HEK293T (cell line): ENCODE data around the gene OXNAD1.

Experiments used
- CTCF ChIA-PET: fragments of 350-600 bp; formaldehyde crosslinking; extraction: SDS; loops from one replicate; lab custom pipeline; 2021; ENCODE audit warnings: antibody characterized with exemption, inconsistent platforms; lab: Yijun Ruan, JAX
- POLR2A ChIA-PET: fragments of 350-600 bp; formaldehyde crosslinking; extraction: SDS; loops from one replicate; lab custom pipeline; 2020; ENCODE audit warnings: antibody characterized with exemption, inconsistent platforms; lab: Yijun Ruan, JAX
- DNase-seq: peaks from one replicate; pipeline ENCODE4 v3.0.0; 2012; ENCODE audit warnings: mixed read lengths; ENCODE audit errors: extremely low spot score
- ARNT ChIP-seq: fragments of 450-650 bp; IDR thresholded peaks from 2 replicates; pipeline ENCODE4 v1.6.1; 2017; ENCODE audit warnings: mild to moderate bottlenecking
- BHLHE40 ChIP-seq: fragments of 450-650 bp; IDR thresholded peaks from 2 replicates; pipeline ENCODE4 v1.6.1; 2016; ENCODE audit warnings: mild to moderate bottlenecking, moderate library complexity, borderline replicate concordance
- CTBP1 ChIP-seq: fragments of 450-650 bp; IDR thresholded peaks from 2 replicates; pipeline ENCODE4 v1.6.1; 2016; ENCODE audit warnings: borderline replicate concordance
- ELF4 ChIP-seq: fragments of 450-650 bp; IDR thresholded peaks from 2 replicates; pipeline ENCODE4 v1.6.1; 2017; ENCODE audit warnings: antibody characterized with exemption
- FOXA1 ChIP-seq: fragments of 450-650 bp; IDR thresholded peaks from 2 replicates; pipeline ENCODE4 v1.6.1; 2016; ENCODE audit warnings: mild to moderate bottlenecking
- FOXK2 ChIP-seq: fragments of 450-650 bp; IDR thresholded peaks from 2 replicates; pipeline ENCODE4 v1.6.1; 2016; ENCODE audit warnings: mild to moderate bottlenecking
- FOXM1 ChIP-seq: fragments of 450-650 bp; IDR thresholded peaks from 2 replicates; pipeline ENCODE4 v1.6.1; 2017; ENCODE audit warnings: mild to moderate bottlenecking, borderline replicate concordance
- HDGF ChIP-seq: fragments of 450-650 bp; IDR thresholded peaks from 2 replicates; pipeline ENCODE4 v1.6.1; 2017; ENCODE audit warnings: antibody characterized with exemption, borderline replicate concordance
- L3MBTL2 ChIP-seq: fragments of 450-650 bp; conservative IDR thresholded peaks from 2 replicates; pipeline ENCODE4 v1.6.1; 2016; ENCODE audit warnings: mild to moderate bottlenecking
- LEF1 ChIP-seq: fragments of 450-650 bp; IDR thresholded peaks from 2 replicates; pipeline ENCODE4 v1.6.1; 2017; ENCODE audit warnings: mild to moderate bottlenecking, borderline replicate concordance
- NFRKB ChIP-seq: fragments of 450-650 bp; IDR thresholded peaks from 2 replicates; pipeline ENCODE4 v1.6.1; 2016; ENCODE audit warnings: mild to moderate bottlenecking, moderate library complexity
- PKNOX1 ChIP-seq: fragments of 450-650 bp; IDR thresholded peaks from 2 replicates; pipeline ENCODE4 v1.6.1; 2016
- SP1 ChIP-seq: fragments of 450-650 bp; IDR thresholded peaks from 2 replicates; pipeline ENCODE4 v1.6.1; 2017
- SUZ12 ChIP-seq: fragments of 450-650 bp; IDR thresholded peaks from 2 replicates; pipeline ENCODE4 v1.6.1; 2016; ENCODE audit warnings: mild to moderate bottlenecking
- TARDBP ChIP-seq: fragments of 450-650 bp; IDR thresholded peaks from 2 replicates; pipeline ENCODE4 v1.6.1; 2016
- ZNF384 ChIP-seq: fragments of 450-650 bp; IDR thresholded peaks from 2 replicates; pipeline ENCODE4 v1.6.1; 2016

OXNAD1 gene

GRCh38 chr3:16280671-16281070 is 15.7 kb downstream of the OXNAD1 start:
- CTCF ChIA-PET = no interaction called here
- DNase-seq = no peak
- TF ChIP-seq FOXK2 = no peak
- TF ChIP-seq L3MBTL2 = no peak
- POLR2A ChIA-PET = no interaction called here

- POLR2A ChIA-PET = no interaction called here
These were observed 19.6 kb downstream of the OXNAD1 start for GRCh38 chr3:16284633-16285032.

GRCh38 chr3:16286161-16286560 is 21.1 kb downstream of the OXNAD1 start:
- POLR2A ChIA-PET = no interaction called here
- no peak for DNase-seq
- no peak for TF ChIP-seq NFRKB
- TF ChIP-seq CTBP1 = no peak
- TF ChIP-seq FOXK2 = no peak
- no peak for TF ChIP-seq FOXM1
- TF ChIP-seq HDGF = no peak
- TF ChIP-seq SUZ12 = no peak
- TF ChIP-seq PKNOX1 = no peak
- TF ChIP-seq SP1 = no peak
- no peak for TF ChIP-seq TARDBP
- TF ChIP-seq L3MBTL2 = no peak
- no peak for TF ChIP-seq FOXA1
- CTCF ChIA-PET = interaction anchor here (1.0 kb wide), 1 partner anchor 19 kb away, joined by 3 read pairs; no protein-coding TSS in a partner anchor

More at GRCh38 chr3:16284633-16285032, 19.6 kb downstream of the OXNAD1 start:
- DNase-seq = no peak
- TF ChIP-seq ARNT = no peak
- no peak for TF ChIP-seq FOXM1
- no peak for TF ChIP-seq PKNOX1
- no peak for TF ChIP-seq CTBP1
- no peak for TF ChIP-seq L3MBTL2
- no peak for TF ChIP-seq LEF1
- no peak for TF ChIP-seq BHLHE40
- TF ChIP-seq NFRKB = no peak
- no peak for TF ChIP-seq HDGF
- TF ChIP-seq FOXA1 = no peak
- TF ChIP-seq ZNF384 = no peak
- TF ChIP-seq SP1 = no peak
- no peak for TF ChIP-seq SUZ12
- no peak for TF ChIP-seq ELF4
- no peak for TF ChIP-seq TARDBP
- no peak for TF ChIP-seq FOXK2
- CTCF ChIA-PET = no interaction called here

- POLR2A ChIA-PET = no interaction called here
- CTCF ChIA-PET = interaction anchor here (1.0 kb wide), 1 partner anchor 20 kb away, joined by 3 read pairs; no protein-coding TSS in a partner anchor
- TF ChIP-seq FOXM1 (no peak), HDGF (no peak), FOXA1 (no peak), ARNT (no peak), ELF4 (no peak), FOXK2 (no peak), SP1 (no peak), LEF1 (no peak), CTBP1 (no peak), NFRKB (no peak), PKNOX1 (no peak), TARDBP (no peak), BHLHE40 (no peak), L3MBTL2 (no peak), SUZ12 (no peak), ZNF384 (no peak)
- DNase-seq = no peak
These were observed 21.9 kb downstream of the OXNAD1 start for GRCh38 chr3:16286751-16287543.

- DNase-seq = no peak
- no peak for TF ChIP-seq BHLHE40
- TF ChIP-seq ZNF384 = no peak
- no peak for TF ChIP-seq LEF1
- TF ChIP-seq L3MBTL2 = no peak
- TF ChIP-seq SP1 = no peak
- ChIA-PET POLR2A (no interaction called here), CTCF (interaction anchor here (0.7 kb wide), 1 partner anchor 262 kb away, joined by 4 read pairs; no protein-coding TSS in a partner anchor)
These were observed 23.7 kb downstream of the OXNAD1 start for GRCh38 chr3:16288664-16289063.

GRCh38 chr3:16289144-16289889 is 24.3 kb downstream of the OXNAD1 start:
- ChIA-PET POLR2A (no interaction called here), CTCF (interaction anchor here (0.7 kb wide), 1 partner anchor 261 kb away, joined by 4 read pairs; no protein-coding TSS in a partner anchor)
- DNase-seq = no peak
- TF ChIP-seq SUZ12 (no peak), NFRKB (no peak), FOXM1 (no peak), ELF4 (no peak), BHLHE40 (no peak), HDGF (no peak), ZNF384 (no peak), FOXK2 (no peak), TARDBP (no peak), PKNOX1 (no peak), ARNT (no peak), SP1 (no peak), CTBP1 (no peak), LEF1 (no peak), L3MBTL2 (no peak), FOXA1 (no peak)
